ENCODE data around the gene TNFRSF18.

DNA sequence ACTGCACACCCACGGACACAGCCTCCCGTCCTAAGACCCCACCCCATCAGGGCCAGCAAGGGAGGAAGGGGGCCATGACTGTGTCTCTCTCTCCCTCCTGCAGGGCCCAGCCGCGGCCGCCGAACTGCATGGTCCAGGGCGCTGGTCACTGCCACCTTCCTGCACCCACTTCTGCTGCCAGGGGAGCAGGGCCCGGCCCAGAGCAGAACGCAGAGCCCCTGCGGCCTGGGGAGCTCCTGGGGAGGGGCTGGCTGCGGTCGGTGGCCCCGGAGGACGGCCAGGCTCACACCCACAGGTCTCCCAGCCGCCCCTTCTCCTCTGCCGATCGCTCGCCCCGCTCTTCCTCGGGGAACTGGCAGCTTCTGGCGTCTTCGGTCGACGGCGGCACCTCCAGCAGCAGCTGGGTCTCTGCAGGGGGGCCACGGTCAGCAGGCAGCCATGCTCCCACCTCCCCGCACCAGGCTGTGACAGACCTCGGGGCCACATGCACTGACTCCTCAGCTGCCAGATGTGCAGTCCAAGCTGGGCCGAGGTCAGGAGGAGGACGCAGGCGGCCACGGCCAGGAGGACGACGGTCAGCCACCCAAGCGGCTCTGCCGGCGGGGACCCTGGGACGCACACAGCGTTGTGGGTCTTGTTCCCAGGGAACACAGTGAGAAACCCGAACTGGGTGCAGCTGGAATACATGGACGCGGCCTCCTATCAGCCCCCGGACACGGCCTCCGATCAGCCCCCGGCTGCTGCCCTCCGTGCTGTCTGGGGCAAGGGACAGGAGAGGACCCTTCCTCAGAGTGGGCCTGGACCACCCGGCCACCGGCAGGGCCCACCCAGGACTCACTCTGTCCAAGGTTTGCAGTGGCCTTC, 2.6 kb downstream of the TNFRSF18 start:
- TF ChIP-seq, protein P1, sequence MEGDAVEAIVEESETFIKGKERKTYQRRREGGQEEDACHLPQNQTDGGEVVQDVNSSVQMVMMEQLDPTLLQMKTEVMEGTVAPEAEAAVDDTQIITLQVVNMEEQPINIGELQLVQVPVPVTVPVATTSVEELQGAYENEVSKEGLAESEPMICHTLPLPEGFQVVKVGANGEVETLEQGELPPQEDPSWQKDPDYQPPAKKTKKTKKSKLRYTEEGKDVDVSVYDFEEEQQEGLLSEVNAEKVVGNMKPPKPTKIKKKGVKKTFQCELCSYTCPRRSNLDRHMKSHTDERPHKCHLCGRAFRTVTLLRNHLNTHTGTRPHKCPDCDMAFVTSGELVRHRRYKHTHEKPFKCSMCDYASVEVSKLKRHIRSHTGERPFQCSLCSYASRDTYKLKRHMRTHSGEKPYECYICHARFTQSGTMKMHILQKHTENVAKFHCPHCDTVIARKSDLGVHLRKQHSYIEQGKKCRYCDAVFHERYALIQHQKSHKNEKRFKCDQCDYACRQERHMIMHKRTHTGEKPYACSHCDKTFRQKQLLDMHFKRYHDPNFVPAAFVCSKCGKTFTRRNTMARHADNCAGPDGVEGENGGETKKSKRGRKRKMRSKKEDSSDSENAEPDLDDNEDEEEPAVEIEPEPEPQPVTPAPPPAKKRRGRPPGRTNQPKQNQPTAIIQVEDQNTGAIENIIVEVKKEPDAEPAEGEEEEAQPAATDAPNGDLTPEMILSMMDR (IDR thresholded peaks at IDR 0.05), result no peak
- no peak for TF ChIP-seq POLR2A (IDR thresholded peaks at IDR 0.05)

Measured in right lobe of liver (tissue), 4 donors.